ENCODE results near the gene MPV17L2.

Gene MPV17L2

DNA sequence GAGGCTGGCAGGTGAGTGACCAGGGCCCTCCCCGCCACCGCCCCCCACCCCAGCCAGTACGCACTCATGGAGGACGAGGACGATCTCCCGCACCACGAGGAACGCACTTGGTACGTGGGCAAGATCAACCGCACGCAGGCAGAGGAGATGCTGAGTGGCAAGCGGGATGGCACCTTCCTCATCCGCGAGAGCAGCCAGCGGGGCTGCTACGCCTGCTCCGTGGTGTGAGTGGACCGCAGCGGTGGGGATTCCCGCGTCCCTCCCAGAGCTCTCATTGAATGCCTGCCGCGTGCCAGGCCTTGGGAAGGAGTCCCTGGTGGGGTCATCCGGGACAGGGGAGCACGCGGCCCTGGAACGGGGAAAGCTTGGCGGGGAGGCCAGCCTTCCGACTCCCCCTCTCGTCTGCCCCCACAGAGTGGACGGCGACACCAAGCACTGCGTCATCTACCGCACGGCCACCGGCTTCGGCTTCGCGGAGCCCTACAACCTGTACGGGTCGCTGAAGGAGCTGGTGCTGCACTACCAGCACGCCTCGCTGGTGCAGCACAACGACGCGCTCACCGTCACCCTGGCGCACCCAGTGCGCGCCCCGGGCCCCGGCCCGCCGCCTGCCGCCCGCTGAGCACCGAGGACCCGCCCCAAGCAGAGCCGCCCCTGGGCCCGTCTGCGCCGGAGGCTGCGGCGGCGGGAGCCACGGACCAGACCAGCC lies 24.2 kb upstream of the MPV17L2 start:
- TF ChIP-seq POLR2A (IDR thresholded peaks at IDR 0.05; ENCODE audit: low read depth, low read length): no peak
- no peak for TF ChIP-seq POU2F2 (IDR thresholded peaks at IDR 0.05; ENCODE audit: low read depth, low read length)
- no peak for TF ChIP-seq TAF1 (IDR thresholded peaks at IDR 0.05; ENCODE audit: low read depth, low read length)
- no peak for FAIRE-seq
- DNase-seq (ENCODE audit: insufficient read length, low spot score): no peak

- FAIRE-seq (peak; percentile 76), DNase-seq (ENCODE audit: insufficient read length, low spot score) (no peak)
- TF ChIP-seq POLR2AphosphoS5 (IDR thresholded peaks at IDR 0.05; ENCODE audit: low read depth, low read length) (no peak), PAX5 (IDR thresholded peaks at IDR 0.05; ENCODE audit: insufficient read depth, low read length, severe bottlenecking) (no peak), POLR2A (IDR thresholded peaks at IDR 0.05; ENCODE audit: low read depth, low read length) (no peak), SPI1 (IDR thresholded peaks at IDR 0.05; ENCODE audit: low read depth, low read length) (no peak), TAF1 (IDR thresholded peaks at IDR 0.05; ENCODE audit: low read depth, low read length) (no peak), POU2F2 (IDR thresholded peaks at IDR 0.05; ENCODE audit: low read depth, low read length) (no peak)
Observed at GRCh38 chr19:18170714-18171255, 22.2 kb upstream of the MPV17L2 start.

DNA sequence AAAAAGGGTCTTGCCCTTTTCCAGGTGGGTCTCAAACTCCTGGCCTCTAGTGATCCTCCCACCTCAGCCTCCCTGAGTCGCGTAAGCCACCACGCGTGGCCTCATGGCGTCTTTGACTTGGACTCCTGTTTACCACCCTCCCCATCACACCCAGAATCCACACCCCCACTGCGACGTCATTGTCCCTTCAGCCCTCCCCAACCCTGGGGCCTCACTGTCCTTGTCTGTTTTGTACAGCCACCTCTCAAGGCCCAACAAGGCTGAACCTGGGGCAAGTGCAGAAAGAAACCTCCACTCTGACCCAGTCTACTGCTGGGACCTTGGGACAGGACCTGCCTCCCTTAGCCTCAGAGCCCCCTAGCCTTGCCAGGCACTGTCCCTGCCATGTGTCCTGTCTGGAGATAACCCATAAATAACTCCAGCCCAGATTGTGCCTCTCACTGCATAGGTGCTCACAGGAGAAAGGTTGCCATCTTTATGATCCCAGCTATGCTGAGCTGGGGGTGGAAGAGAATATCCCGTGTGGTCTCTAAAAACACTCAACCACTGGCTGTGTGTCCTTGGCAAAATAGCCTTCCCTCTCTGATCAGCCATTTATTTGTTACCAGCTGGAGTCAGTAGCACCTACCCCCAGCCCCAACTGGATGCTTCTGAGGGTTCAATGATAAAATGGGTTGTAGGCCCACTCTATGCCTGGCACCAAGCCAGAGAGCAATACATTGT lies 21.3 kb upstream of the MPV17L2 start:
- peak; percentile 5 for FAIRE-seq
- DNase-seq (ENCODE audit: insufficient read length, low spot score): no peak
- TF ChIP-seq TAF1 (IDR thresholded peaks at IDR 0.05; ENCODE audit: low read depth, low read length) (no peak), POLR2A (IDR thresholded peaks at IDR 0.05; ENCODE audit: low read depth, low read length) (no peak)

- no peak for FAIRE-seq
- DNase-seq (ENCODE audit: insufficient read length, low spot score): no peak
- TF ChIP-seq SPI1 (IDR thresholded peaks at IDR 0.05; ENCODE audit: low read depth, low read length): no peak
- TF ChIP-seq POU2F2 (IDR thresholded peaks at IDR 0.05; ENCODE audit: low read depth, low read length): no peak
- no peak for TF ChIP-seq POLR2A (IDR thresholded peaks at IDR 0.05; ENCODE audit: low read depth, low read length)
- TF ChIP-seq PAX5 (IDR thresholded peaks at IDR 0.05; ENCODE audit: insufficient read depth, low read length, severe bottlenecking): no peak
Observed at GRCh38 chr19:18172331-18173053, 20.5 kb upstream of the MPV17L2 start.

DNA sequence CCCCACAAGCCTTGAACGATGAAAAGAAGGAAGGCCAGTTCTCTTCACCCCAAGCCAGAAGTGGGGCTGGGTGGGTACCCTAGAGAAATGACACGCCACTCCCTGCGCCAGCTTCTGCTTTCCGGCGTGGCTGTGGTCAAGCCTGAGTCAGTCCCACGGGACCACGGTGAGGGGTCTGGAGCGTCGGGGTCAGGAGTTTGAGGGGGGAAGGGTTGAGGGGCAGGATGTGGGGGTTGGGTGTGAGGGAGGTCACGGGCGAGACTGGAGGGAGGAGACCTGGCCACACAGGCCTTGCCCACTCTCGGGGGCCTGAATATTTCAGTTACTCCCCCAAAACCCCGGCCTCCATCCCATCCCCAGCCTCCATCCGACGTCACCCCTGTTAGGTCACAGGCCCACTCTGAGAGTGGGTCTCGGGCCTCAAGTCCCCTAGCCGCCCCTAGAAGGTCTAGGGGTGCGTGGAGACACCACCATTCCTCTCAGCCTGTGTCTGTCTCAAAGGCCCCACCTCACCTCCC lies 19.9 kb upstream of the MPV17L2 start:
- FAIRE-seq: no peak
- no peak for DNase-seq (ENCODE audit: insufficient read length, low spot score)

DNA sequence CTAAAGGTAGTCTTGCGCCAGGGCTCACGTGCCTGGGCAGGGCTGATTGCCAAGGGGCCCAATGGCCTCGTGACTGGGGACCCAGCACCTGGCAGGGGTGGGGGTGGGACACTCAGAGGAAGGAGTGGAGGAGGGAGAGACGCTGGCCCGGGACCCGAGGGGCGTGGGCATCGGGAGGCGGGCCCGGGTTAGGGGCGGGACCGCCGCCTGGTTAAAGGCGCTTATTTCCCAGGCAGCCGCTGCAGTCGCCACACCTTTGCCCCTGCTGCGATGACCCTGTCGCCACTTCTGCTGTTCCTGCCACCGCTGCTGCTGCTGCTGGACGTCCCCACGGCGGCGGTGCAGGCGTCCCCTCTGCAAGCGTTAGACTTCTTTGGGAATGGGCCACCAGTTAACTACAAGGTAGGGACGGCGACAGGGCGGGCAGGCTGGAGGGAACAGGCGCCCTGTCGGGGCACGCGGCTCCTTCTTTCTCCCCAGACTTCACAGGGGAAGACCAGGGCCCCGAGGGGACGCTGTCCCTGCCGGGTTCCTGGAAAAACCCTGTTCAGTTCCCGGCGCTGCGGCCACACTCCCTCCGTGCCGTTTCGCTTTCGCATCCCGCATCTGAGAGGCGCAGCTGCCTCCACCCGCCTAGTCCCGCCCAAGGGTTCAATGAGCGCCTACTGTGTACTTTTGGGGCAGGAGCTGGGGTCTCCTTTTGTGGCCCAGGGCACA lies 19.3 kb upstream of the MPV17L2 start, which contains the start of gene IFI30:
Gene IFI30 (plus strand): TSS at position 242 of the 717 bp plus-strand sequence. CDS start 29 bp downstream, at position 271.
- peak; percentile 95 for FAIRE-seq
- DNase-seq (ENCODE audit: insufficient read length, low spot score): peak; percentile 84
- peak; percentile 78 for TF ChIP-seq POLR2AphosphoS5 (IDR thresholded peaks at IDR 0.05; ENCODE audit: low read depth, low read length)
- no peak for TF ChIP-seq PAX5 (IDR thresholded peaks at IDR 0.05; ENCODE audit: insufficient read depth, low read length, severe bottlenecking)
- peak; percentile 66; the same call in 1 of the 2 replicates for TF ChIP-seq TAF1 (IDR thresholded peaks at IDR 0.05; ENCODE audit: low read depth, low read length)
- TF ChIP-seq POLR2A (IDR thresholded peaks at IDR 0.05; ENCODE audit: low read depth, low read length): peak; percentile 70
- no peak for TF ChIP-seq POU2F2 (IDR thresholded peaks at IDR 0.05; ENCODE audit: low read depth, low read length)
- no peak for TF ChIP-seq SPI1 (IDR thresholded peaks at IDR 0.05; ENCODE audit: low read depth, low read length)

More for the DNA sequence above, 19.9 kb upstream of the MPV17L2 start:
- no peak for TF ChIP-seq PAX5 (IDR thresholded peaks at IDR 0.05; ENCODE audit: insufficient read depth, low read length, severe bottlenecking)
- no peak for TF ChIP-seq POLR2A (IDR thresholded peaks at IDR 0.05; ENCODE audit: low read depth, low read length)
- TF ChIP-seq TAF1 (IDR thresholded peaks at IDR 0.05; ENCODE audit: low read depth, low read length): no peak
- no peak for TF ChIP-seq SPI1 (IDR thresholded peaks at IDR 0.05; ENCODE audit: low read depth, low read length)
- TF ChIP-seq POU2F2 (IDR thresholded peaks at IDR 0.05; ENCODE audit: low read depth, low read length): no peak
- no peak for TF ChIP-seq POLR2AphosphoS5 (IDR thresholded peaks at IDR 0.05; ENCODE audit: low read depth, low read length)

DNA sequence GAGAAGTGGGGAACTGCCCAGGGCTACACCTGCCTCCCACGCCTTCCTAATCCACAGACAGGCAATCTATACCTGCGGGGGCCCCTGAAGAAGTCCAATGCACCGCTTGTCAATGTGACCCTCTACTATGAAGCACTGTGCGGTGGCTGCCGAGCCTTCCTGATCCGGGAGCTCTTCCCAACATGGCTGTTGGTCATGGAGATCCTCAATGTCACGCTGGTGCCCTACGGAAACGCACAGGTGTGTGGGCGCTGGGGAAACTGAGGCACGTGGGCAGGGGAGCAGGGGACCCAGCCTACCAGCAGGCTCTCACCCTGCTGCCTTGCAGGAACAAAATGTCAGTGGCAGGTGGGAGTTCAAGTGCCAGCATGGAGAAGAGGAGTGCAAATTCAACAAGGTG lies 18.0 kb upstream of the MPV17L2 start:
- TF ChIP-seq TAF1 (IDR thresholded peaks at IDR 0.05; ENCODE audit: low read depth, low read length) (no peak), SPI1 (IDR thresholded peaks at IDR 0.05; ENCODE audit: low read depth, low read length) (0 out of 2 replicates have a peak, but pooled peaks have one; percentile 3), POLR2A (IDR thresholded peaks at IDR 0.05; ENCODE audit: low read depth, low read length) (no peak)
- DNase-seq (ENCODE audit: insufficient read length, low spot score): no peak
- no peak for FAIRE-seq

DNA sequence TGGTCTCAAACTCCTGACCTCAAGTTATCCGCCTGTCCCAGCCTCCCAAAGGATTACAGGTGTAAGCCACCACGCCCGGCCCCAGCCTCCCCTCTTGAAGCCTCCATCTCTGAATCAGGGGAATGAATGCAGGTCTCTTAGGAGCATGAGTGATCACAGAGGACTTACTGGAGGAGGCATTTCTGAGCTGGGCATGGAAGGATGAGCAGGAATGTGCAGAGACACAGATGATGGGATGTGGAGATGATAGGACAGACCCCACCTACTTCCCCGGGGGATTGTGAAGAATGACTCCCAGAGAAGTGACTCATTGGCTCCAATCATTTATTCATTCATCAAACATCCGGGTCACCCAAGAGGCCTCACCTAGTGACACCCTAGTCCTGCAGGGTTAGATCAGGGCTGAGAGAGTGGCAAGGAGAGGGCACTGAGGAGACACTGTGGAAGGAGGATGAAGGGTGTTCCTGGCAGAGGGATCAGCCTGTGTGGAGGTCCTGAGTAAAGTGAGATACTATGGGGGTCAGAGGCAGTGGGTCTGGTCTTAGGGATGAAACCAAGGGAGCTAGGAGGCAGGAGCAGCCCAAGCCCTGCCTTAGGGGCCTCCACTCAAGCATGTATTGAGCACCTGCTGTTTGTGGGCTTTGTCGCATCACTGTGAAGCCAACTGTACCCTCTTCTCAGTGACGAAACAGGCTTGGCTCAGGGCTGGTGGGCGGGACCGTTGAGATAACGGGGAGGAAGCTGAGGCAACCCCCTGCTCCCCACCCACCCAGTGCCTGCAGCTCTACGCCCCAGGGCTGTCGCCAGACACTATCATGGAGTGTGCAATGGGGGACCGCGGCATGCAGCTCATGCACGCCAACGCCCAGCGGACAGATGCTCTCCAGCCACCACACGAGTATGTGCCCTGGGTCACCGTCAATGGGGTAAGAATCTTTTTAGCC lies 16.4 kb upstream of the MPV17L2 start:
- DNase-seq (ENCODE audit: insufficient read length, low spot score): no peak
- TF ChIP-seq POLR2AphosphoS5 (IDR thresholded peaks at IDR 0.05; ENCODE audit: low read depth, low read length): no peak
- TF ChIP-seq POLR2A (IDR thresholded peaks at IDR 0.05; ENCODE audit: low read depth, low read length): no peak
- no peak for TF ChIP-seq POU2F2 (IDR thresholded peaks at IDR 0.05; ENCODE audit: low read depth, low read length)
- no peak for TF ChIP-seq PAX5 (IDR thresholded peaks at IDR 0.05; ENCODE audit: insufficient read depth, low read length, severe bottlenecking)
- no peak for TF ChIP-seq SPI1 (IDR thresholded peaks at IDR 0.05; ENCODE audit: low read depth, low read length)
- no peak for TF ChIP-seq TAF1 (IDR thresholded peaks at IDR 0.05; ENCODE audit: low read depth, low read length)
- FAIRE-seq: peak; percentile 45
